GM18498 (cell line): ENCODE results near the gene CTAG2.
"Not testable (repeated sequence)": the region's sequence is repeated elsewhere in the genome, so short reads cannot be mapped to it uniquely, and the experiment has no call there.

Experiments used
- ATAC-seq: cut with Tn5 transposase; IDR thresholded peaks from one replicate; pipeline ENCODE4 v1.9.1; 2021; ENCODE audit warnings: mild to moderate bottlenecking, moderate library complexity; ENCODE audit not compliant: unreplicated experiment

CTAG2 gene

DNA sequence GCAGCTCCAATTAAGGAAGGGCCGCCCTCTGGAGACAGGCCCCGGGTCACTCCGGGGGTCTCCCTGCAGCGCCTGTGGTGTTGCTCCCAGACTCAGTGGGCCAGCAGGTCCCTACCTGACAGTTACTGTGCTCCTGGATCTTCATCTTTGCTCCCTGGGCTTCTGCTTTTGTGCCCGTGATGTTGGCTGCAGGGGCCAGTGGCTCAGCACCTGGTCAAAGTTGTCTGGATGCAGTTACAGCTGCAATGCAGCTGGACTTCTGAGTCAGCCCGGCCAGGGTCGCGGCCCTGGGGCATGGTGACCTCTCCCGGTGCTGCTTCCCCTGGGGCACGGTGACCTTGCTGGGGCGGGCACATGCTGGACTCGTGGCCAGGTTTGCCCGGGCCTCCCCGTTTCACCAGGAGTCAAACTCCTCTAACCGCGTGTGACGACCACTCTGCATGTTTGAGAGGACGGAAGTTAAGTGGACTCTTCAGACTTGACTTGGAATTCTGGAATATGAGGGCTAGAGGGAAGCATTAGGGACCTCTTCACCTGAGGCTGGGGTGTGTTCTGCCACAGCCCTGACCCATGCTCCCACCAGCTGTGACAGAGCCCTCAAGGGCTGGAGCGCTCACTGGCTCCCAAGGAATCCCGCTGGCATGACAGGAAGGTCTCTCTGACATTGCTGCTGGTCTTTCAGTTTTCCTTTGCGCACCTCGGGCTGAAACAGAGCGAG is 3.7 kb downstream of the CTAG2 start:
- no peak for ATAC-seq

DNA sequence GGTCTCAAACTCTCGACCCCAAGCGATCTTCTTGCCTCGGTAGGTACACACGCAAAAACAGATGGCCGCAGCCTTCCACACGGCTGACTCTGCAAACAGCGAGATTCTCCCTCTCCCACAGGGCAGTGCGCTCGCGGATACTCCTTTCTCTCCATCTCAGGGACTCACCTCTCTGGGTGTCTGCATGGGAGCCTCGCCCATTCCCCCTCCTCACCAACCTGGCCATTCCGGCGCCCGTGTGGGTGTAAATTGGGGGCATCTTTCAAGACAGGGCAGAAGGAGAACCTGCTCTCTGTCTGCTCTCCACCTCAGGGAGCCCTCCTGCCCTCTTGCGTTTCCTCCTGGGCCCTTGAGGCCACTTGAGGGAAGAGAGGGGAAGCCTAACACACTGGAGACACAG is 4.4 kb downstream of the CTAG2 start:
- no peak for ATAC-seq

DNA sequence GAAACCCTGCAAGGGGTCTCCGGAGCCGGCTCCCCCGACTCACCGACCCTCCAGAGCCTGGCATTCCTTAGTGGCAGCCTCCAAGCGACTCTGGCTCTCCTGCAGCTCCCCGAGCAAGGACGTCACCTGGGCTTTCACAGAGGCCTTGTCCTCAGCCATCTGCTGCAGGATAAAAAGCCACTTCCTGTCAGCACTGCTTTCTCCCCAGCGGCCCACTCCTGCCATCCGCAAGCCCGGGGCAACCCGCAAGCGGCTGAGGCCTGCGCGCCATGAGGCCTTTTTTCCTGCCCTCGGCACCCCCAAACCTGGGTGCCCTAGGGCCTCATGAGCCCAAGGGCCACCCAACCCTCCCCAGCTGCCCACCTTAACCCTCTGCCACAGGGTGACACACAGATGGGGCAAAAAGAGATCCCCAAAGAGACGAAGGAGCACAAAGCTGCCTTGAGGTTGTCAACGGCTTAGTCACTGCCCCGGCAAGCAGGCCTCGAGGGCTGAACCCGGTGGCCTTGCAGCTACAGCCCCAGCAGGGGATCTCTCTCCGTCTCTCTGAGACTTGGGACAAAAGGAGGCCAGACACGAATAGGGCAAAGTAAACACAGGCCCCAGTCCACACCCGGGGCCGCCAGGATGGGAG is 7.5 kb downstream of the CTAG2 start:
- not testable (repeated sequence) for ATAC-seq

DNA sequence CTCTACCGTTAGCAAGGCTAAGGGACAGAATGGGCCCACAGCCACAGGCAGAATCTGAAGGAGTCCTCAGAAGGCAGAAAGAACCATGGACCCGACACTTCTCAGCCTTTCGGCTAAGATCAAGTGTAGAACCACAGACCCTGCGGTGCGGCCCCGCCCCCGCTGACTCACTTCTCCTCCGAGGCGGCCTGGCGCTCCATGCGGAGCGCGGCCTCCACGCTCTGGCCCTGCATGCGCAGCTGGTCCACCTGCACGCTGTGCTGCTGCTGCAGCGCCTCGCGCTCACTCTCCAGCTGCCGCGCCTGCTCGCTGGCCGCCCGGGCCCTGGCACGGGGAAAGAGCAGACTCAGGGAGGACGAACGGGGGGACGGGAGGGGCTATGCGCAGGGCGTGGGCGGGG is 9.7 kb downstream of the CTAG2 start:
- ATAC-seq, result not testable (repeated sequence)

DNA sequence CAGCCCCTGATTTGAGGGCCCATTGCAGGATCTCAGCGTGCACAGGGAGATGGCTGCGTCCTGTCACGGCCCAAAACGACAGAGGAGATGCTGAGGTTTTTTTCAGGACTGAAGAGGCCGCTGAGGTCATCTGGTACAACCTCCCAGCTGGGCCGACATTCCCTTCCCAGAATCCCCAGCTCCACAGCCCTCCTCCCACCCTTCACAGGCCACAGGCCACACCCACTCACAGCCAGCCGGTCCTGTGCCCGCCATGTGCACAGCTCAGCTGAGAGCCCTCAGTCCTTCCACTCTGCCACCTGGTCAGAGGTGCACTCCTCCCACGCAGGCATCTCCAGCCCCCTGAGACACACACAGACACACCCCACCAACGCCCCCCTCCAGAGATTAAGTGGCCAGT is 11.6 kb downstream of the CTAG2 start:
- ATAC-seq, result not testable (repeated sequence)

DNA sequence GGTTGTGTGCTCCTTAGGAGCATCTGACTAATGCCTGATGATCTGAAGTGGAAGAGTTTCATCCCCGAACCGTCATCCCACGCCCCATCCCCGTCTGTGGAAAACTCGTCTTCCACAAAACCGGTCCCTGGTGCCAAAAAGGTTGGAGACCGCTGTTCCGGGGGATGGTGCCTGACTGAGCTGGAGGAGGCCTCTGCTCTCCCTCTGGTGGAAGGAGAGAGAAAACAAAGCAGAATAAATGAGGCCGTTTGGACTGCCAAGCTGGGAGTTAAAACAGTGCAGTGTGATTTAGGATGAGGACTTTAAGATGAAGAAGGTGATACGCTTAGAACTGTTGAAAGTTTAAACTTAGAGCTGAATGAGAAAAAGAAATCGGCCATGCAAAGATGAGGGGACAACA is 19.7 kb downstream of the CTAG2 start:
- ATAC-seq, result not testable (repeated sequence)

DNA sequence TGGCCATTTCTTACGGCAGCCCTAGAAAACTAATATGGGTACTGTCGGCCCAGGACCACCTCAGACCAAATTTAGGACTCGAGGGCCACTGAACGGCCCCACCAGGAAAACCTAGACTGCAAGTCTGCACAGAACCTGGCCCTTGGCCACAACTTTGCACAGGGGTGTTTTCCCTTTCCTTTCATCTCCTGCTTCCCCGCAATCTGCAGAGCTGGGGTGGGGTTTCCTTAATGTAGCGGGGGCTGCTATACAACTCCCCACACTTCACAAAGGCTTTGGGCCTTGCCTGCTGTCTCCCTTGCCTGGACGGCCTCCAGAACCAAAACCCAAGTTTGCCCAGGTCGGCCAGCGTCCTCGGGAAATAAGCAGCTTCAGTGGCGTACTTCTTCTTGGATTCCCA is 22.4 kb downstream of the CTAG2 start:
- not testable (repeated sequence) for ATAC-seq

DNA sequence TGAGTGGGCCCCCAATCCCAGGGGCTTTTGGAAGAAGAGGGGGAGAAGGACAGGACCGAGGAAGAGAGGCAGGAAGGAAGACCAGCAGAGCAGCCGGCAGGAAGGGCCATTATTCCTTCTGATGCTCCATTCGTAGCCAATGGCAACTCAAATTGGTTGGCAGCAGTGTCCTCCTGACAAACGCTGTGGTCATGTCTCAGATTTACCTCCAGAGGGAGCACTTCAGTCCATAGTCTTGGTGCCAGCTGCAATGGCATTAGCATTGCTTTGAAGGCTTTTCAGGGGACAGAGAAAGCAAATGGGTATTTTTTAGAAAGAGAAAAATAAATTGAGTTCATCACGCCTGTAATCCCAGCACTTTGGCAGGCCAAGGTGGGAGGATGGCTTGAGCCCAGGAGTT is 24.4 kb downstream of the CTAG2 start:
- ATAC-seq, result not testable (repeated sequence)

DNA sequence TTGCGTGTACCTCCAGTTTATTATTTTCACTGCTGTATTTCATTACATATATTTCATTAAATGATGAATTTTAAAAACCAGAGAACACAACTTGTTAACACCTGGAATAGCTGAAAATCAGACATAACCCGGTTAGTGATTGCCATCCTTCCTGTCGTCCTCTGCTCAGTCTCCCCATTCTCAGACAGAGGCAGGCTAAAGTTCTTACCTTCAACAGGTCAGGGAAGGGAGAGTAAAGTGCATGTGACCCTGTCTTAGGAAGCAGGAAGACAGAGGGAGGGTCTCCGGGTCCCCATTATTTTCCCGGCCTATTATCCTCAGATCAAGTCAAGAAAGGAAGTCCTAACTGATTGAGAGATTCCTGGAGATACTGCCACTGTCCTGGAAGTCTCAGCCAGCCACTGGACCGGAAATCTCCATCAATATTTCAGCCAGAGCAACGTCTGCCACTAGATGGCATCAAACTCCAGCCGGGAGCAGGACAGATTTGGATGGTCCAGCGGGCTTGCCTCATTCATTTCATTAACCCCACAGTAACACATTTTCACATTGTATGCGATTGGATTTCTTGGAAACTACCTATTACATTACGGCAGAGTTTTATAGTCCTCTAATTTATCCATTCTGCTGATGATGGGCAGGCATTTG is 32.5 kb downstream of the CTAG2 start:
- not testable (repeated sequence) for ATAC-seq

DNA sequence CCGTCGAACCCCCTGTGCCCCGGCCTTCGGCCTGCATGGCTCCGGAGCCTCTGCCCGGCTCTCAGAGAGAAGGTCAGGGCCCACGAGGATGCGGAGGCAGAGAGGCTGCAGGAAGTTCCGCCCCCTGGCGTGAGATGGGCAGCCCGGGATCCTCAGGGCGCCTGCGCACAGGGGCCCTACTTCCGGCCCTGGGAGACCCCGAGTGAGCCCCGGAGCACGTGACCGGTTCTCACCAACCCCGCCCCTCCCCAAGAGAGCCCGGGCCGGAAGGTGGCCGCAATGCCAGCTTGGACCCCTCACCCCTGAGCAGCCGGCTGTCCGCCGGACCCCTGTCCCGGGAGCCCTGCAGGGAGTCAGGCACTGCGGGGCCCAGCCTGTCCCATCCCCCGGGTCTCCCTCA is 34.2 kb downstream of the CTAG2 start, which contains the start of gene CTAG1B:
Gene CTAG1B (minus strand): TSS at position 101 of the 400 bp plus-strand sequence. CDS start 64 bp downstream, at position 37.
- not testable (repeated sequence) for ATAC-seq

DNA sequence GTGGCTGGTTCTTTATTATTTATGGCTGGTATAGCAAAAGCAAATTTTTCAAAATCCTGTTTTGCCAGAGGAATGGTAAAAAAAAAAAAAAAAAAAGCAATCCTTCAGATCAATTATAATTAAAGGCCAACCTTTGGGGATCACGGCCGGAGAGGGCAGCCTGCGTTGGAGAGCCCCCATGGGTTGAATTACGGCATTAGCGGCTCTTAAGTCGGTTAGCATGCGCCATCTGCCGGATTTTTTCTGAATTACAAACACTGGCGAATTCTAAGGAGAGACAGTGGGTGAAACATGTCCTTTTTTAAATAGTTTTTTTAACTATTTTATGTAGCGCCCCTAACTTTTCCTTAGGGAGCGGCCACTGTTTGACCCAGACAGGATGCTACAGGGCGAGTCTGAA is 39.8 kb downstream of the CTAG2 start:
- not testable (repeated sequence) for ATAC-seq

DNA sequence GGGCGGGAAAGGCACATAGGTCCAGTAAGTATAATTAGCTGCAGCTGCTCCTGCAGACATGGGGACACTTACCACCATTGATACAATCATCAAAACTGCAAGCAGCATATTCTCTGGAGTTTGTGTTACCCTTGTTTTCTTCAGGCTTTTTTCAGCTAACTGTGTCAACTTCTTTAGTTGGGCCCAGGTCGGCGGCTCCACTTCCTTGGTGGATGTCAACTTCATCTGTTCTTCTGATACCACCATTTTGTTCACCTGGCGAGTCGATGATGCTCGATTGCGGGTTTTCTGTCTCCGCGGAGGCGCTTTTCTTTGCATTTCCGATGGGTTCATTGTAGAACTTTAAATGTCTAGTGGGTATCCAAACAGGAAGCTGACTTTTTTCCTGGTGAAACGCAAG is 42.2 kb downstream of the CTAG2 start:
- not testable (repeated sequence) for ATAC-seq

DNA sequence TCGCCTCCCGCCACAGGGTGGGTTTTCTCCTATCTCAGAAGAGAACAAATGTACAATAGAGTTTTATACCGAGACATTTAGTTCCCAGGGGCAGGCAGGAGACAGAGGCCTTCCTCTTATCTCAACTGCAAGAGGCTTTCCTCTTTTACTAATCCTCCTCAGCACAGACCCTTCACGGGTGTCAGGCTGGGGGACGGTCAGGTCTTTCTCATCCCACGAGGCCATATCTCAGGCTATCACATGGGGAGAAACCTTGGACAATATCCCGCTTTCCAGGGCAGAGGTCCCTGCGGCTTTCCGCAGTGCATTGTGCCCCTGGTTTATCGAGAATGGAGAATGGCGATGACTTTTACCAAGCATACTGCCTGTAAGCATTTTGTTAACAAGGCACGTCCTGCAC is 44.6 kb downstream of the CTAG2 start:
- not testable (repeated sequence) for ATAC-seq

DNA sequence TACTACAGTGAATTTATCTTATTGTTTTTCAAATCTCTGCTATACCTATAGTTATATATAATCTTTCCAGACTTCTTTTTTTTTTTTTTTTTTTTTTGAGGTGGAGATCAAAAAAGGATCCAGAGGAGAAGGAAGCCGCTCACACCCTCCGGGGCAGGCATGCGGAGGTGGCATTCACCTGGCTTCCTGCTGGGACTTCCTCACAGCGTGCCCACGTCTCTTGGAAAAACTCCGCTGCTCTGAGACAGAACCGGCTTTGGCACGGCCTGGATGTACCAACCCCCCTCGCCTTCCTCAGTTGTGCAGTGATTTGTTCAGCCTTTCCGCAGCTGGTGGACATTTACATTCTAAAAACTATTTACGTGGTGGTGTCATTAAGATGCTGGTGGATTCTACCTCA is 45.4 kb downstream of the CTAG2 start:
- not testable (repeated sequence) for ATAC-seq

DNA sequence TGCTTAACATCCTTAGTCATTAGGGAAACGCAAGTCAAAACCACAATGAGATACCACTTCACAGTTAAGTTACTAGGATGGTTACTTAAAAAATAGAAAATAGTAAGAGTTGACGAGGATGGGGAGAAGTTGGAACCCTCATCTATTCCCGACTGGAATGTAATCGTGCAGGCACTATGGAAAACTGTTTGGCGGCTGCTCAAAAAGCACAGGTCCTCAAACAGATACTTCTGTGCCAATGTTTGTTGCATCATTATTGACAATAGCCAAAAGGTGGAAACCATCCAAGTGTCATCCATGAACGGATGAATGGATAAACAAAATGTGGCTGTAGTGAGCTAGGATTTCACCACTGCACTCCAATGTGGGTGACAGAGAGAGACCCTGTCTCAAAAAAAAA is 46.0 kb downstream of the CTAG2 start:
- no peak for ATAC-seq

DNA sequence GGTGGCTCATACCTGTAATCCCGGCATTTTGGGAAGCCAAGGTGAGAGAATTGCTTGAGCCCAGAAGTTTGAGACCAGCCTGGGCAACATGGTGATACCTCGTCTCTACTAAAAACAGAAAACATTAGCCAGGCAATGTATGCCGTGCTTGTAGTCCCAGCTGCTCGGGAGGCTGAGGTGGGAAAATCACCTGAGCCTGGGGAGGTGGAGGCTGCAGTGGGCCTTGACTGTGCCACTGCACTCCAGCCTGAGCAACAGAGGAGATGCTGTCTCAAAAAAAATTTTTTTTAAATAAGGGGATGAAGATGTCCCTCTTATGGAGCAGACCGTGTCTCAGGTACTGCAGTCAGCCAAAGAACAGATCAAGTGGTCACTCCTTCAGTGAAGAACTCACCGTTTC is 47.8 kb downstream of the CTAG2 start:
- no peak for ATAC-seq

DNA sequence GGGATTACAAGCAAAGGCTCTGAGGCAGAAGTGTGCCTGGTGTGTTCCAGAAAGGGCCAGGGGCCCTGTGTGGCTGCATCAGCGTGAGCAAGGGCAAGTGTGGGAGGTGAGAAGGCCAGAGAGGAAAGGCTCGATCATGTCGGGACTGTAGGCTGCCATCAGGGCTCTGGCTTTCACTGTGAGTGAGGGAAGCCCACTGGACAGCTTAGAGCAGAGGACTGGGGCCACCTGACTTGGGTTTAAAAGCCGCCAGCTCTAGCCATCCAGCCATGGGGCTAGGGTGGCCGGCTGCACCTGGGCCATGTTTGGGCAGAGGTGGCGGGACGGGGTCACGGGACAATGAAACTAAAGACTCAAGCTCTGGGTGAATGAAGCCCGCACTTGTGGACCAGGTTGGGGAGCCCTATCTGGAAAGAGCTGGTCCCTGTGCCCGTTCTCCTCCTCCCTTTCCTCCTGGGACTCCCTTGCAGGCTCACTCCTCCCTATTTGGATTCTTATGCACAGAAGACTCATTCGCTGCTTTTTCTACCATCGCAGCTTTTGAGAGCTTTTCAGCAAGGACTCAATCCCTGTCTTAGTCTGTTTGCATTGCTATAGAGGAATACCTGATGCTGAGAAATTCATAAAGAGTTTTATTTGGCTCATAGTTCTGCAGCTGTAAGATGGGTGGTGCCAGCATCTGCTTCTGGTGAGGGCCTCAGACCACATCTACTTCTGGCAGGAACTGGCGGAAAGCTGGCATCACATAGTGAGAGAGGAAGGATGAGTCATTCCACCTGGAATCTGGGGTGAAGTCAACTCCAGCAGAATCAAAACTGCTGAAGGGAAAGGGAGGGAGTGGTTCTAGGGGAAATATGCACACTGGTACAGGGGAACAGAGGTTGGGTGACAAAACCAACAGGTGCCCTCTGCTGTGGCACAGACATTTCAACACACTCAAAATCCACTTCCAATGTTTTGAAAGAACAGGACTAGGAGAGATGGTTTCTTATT is 49.6 kb downstream of the CTAG2 start:
- no peak for ATAC-seq

DNA sequence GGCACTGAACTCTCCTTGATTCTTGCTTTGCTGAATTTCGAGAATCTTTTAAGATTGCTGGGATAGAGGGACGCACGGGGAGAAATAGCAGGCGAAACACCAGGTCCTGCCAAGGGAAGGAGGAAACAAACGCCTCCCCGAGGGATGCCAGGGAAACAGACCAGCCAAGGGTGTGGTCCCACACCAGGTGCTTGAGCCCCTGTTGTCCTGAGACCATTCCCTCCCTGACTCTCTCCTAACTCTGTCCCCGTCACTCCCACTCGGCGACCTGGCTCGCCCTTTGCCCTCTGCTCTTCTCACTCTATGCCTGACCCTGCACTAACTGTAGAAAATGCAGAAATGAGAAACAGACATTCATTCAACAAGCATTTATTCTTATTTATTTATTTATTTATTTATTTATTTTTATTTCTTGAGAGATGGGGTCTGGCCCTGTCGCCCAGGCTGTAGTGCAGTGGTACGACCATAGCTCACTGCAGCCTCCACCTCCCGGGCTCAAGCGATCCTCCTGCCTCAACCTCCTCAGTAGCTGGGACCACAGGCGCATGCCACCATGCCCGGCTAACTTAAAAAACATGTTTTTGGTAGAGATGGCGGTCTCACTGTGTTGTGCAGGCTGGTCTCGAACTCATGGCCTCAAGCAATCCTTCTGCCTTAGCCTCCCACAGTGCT is 50.5 kb downstream of the CTAG2 start:
- ATAC-seq, result no peak

DNA sequence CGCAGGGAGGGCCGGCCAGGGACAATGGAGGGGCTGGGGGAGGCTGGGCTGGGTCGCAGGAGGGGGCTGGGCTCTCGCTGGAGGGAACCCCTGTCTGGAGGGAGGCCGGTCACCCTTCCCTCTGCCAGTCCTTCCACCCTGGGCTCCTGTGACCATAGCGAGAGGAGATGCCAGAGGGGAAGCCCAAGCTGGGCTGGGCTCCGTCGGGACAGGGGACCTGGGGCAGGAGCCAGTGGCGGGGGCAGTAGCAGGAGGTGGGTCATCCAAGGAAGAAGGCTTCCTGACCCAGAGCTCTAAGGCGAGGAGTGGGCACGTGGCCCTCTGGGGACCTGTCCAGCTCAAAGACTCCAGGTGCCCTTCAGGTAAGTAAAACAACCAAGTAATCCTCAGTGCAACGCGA is 51.2 kb downstream of the CTAG2 start:
- ATAC-seq, result no peak
